GM13976 (cell line): ENCODE data around the gene FBXW5.
A peak's percentile ranks its signal among the peaks of the same experiment; 100 is the strongest.

Experiments used
- DNase-seq: peaks from one replicate; pipeline ENCODE4 v3.0.0; 2012; ENCODE audit warnings: low spot score
- in situ Hi-C: fragments of 300-500 bp; cut with MboI; formaldehyde crosslinking; loops from one replicate; pipeline ENCODE4 v1.12.0; 2022; ENCODE audit warnings: low sequenced_read_pairs, mixed read lengths, inconsistent platforms; ENCODE audit not compliant: unreplicated experiment
- TF ChIP-seq, protein P1 (sequence below): IDR thresholded peaks from 2 replicates; pipeline ENCODE4 v1.5.1; 2012; ENCODE audit warnings: borderline replicate concordance, mild to moderate bottlenecking; ENCODE audit not compliant: insufficient read depth; ENCODE audit errors: extremely low read depth, missing control alignments, control extremely low read depth

The FBXW5 gene

DNA sequence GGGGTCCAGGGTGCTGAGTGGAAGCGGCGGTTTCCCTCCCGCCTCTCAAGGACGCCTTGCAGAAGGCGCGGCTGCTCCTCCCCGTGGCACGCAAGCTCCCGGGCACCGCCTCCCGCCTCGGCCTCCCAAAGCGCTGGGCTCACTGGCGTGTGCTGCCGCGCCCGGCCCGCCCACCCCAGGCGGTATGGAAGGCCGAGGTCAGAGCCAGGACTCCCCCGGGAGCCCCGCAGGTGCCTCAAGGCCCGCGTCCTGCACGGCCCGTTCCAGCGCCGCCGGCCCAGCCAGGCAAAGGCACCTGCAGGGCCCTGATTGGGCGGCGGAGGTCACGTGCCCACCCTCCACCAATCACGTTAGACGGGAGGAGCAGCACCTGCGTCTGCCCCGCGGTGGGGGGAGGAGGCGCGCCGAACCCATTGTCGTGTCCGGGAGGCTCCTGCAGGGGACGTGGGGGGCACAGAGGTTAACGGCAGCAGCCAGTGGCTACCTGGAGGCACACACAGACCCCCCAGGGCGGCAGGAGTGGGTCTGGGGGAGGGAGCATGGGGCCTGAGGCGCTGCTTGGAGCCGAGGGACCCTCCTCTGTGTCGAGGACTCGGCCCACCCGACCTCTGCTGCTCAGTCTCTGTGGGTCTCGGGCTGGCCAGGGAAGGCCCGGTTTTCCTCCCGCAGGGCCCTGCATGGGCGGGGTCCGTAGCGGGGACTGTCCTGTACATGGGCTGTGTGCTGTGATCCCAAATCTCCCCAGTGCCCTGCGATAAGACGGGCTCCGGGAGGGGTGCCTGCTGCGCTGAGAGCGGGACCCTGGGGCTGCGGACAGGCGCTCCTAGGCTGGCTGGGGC is 5.5 kb upstream of the FBXW5 start:
- TF ChIP-seq, protein P1, sequence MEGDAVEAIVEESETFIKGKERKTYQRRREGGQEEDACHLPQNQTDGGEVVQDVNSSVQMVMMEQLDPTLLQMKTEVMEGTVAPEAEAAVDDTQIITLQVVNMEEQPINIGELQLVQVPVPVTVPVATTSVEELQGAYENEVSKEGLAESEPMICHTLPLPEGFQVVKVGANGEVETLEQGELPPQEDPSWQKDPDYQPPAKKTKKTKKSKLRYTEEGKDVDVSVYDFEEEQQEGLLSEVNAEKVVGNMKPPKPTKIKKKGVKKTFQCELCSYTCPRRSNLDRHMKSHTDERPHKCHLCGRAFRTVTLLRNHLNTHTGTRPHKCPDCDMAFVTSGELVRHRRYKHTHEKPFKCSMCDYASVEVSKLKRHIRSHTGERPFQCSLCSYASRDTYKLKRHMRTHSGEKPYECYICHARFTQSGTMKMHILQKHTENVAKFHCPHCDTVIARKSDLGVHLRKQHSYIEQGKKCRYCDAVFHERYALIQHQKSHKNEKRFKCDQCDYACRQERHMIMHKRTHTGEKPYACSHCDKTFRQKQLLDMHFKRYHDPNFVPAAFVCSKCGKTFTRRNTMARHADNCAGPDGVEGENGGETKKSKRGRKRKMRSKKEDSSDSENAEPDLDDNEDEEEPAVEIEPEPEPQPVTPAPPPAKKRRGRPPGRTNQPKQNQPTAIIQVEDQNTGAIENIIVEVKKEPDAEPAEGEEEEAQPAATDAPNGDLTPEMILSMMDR, result no peak
- in situ Hi-C loops, result no loop called here

DNA sequence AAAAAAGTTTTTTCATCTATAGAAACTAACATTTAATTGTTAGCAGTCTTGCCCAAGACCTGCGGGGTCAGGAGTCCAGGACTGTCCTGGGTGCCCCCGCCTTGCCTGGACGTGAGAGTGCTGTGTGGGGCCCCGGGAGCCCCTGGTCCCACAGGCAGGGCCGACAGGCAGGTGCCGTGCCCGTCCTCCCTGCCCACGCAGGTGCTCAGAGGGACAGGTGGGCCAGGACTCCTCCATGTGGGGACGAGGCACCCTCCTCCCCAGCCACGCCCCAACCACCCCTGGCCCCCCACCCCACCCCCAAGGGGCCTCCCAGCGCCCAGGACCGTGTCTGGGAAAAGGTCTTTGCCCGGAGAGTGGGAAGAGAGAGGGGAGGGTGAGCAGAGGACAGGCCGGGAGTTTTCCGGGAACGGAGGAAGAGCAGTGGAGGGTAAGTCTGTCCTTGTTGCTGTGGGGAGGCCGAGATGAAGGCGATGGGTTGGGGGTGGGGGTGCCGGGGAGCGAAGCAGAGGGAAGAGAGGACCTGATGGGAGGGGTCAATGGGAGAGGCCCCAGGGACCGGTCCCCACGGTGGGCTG is 4.8 kb upstream of the FBXW5 start:
- DNase-seq, result no peak
- TF ChIP-seq, protein P1, result no peak
- in situ Hi-C loops, result no loop called here

More for the DNA sequence above, 5.5 kb upstream of the FBXW5 start:
- DNase-seq, result peak; percentile 100

DNA sequence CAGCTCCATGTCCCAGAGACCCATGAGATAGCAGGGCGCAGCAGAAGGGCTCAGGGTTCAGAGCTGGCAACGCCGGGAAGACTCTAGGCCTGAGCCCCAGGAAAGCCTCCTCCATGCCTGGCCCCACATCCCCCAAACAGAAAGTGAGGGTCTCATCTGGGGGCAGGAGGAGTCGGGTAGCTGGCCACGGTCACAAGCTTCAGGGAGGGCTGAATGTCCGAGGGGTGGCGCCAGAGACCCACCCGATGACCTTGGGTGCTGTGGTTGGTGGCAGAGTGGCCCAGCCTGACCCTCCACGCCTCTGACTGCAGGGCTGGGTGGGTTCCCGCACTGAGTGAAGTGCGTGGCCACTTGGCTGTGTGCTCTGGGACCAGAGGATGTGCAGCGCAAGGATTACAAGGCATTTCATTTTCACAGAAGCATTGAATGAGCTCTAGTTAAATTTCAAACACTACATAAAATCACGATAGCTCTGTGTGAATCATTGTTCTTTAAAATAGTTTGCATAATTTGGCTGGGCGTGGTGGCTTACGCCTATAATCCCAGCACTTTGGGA is 3.5 kb upstream of the FBXW5 start:
- TF ChIP-seq, protein P1, result peak; percentile 55
- DNase-seq, result peak; percentile 64
- in situ Hi-C loops, result no loop called here

DNA sequence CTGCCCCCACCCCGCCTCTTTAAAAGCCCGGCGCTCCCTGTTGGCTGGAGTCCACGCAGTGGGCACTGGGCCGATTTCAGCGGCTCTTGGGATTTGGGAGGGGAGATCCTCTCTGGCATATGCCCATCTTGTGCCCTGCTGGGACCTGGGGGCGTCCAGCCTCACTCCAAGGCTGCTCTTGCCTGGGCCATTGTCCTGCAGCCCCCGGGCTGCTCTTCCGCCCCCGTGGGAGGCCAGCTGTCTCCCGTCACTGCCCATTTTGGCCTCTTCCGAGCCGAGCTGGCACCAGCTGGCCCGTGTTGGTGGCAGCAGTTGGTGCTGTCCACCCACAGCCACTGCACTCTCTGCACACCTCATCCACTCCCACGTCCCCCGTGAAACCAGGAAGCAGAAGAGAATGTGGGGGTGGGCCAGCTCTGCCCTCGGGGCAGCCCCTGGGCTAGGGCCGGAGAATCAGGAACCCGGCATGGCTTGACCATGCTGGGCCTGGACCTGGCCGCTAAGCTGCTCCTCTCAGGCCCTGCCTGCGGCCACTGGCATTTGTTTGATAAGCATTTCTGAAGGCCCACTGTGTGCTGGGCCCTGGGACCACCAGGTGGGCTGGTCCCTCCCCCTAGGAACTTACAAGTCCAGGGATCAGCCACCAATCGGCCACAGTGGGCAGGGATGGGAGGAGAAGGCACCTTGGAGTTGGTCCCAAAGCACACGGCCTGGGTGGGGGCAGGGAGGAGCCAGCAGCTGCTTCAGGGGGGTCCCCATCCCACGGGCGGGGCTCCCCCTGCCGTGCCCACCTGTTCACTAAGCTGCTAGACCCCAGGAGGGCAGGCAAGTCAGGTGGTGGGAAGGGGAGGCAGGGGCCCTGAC is 2.7 kb upstream of the FBXW5 start:
- in situ Hi-C loops, result no loop called here
- TF ChIP-seq, protein P1, result no peak
- no peak for DNase-seq

DNA sequence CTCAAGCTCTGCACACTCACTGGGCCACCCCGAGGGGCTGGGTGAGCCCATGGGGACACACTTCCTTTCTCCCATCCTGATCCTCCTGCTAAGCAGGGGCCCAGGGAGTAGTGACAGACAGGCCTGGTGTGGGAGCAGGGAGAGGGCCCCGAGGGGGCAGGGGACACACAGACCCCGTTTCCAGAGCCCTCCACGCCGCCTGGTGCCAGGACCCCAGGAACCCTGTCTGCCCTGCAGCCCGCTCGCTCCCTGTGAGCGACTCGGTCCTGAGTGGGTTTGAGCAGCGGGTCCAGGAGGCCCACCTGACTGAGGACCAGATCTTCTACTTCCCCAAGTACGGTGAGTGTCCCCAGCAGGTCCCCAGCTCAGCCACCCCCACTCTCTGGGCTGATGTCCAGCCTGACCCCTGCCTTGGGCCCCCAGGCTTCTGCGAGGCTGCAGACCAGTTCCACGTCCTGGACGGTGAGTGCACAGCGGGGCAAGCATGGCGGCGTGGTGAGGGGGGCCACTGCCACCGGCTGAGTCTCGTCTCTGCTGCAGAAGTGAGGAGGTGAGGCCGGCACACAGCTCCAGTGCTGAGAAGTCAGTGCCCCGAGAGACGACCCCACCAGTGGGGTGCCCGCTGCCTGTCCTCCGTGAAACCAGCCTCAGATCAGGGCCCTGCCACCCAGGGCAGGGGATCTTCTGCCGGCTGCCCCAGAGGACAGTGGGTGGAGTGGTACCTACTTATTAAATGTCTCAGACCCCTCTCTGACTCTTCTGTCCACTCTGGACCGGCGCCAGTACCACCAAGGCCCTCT is 1.9 kb upstream of the FBXW5 start:
- in situ Hi-C loops, result no loop called here
- TF ChIP-seq, protein P1, result no peak
- DNase-seq, result no peak
